Measurements from ENCODE around the gene TGM1.

Gene TGM1

DNA sequence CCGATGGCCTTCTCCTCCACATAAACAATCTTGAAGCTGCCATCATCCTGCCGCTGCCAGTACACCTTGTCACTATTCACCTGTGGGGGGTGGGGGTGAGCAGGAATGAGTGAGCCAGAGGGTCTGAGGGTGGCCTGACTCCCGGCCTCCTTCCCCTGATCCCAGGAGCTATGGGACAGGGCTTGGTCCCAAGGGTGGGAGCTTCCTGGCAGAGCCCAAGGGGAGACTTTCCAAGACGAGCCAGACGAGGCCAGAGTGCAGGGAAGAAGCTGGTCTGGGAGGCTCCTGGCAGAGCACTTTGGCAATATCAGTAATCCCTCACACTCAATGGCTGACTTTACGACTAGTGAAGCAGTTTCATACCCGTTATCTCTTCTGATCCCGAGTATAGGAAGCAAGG lies 7.5 kb downstream of the TGM1 start:
- H3K4me1 ChIP-seq (ENCODE audit: control insufficient read depth, insufficient read depth, low read length): no peaks in the 10 kb centered on the region
- ChIA-PET POLR2A (interaction anchor here (0.8 kb wide), 1 partner anchor 16 kb away, joined by 3 read pairs; the partner anchor contains the start of gene RABGGTA), CTCF (interaction anchor here (0.6 to 1.0 kb wide), 4 partner anchors 13 to 176 kb away, joined by 3 to 4 read pairs (median 3); partner anchors contain the start of gene TINF2)
- no peaks in the 10 kb centered on the region for H3K9me3 ChIP-seq (ENCODE audit: control insufficient read depth, insufficient read depth, low read depth, low read length)
- no peak overlapping the region for H3K4me3 ChIP-seq (ENCODE audit: low read depth, low read length)
- TF ChIP-seq ZNF354C (tag by site-specific recombination; IDR thresholded peaks at IDR 0.05; ENCODE audit: borderline replicate concordance, low read depth) (no peak), YY1 (tag by site-specific recombination; IDR thresholded peaks at IDR 0.05) (no peak), ZNF169 (tag by site-specific recombination; IDR thresholded peaks at IDR 0.05) (no peak), ZNF521 (tag by site-specific recombination; IDR thresholded peaks at IDR 0.05) (no peak), ZNF155 (tag by site-specific recombination; IDR thresholded peaks at IDR 0.05) (no peak), ZNF600 (tag by site-specific recombination; IDR thresholded peaks at IDR 0.05) (no peak), ZNF2 (tag by site-specific recombination; IDR thresholded peaks at IDR 0.05) (no peak), BCL11B (tag by site-specific recombination; IDR thresholded peaks at IDR 0.05; ENCODE audit: low read depth) (no peak), GLIS2 (tag by site-specific recombination; IDR thresholded peaks at IDR 0.05) (no peak), ZFHX2 (tag by site-specific recombination; conservative IDR thresholded peaks at IDR 0.05) (no peak), WT1 (tag by site-specific recombination; IDR thresholded peaks at IDR 0.05) (no peak), ZNF561 (tag by site-specific recombination; IDR thresholded peaks at IDR 0.05; ENCODE audit: borderline replicate concordance) (no peak), ZNF157 (tag by site-specific recombination; IDR thresholded peaks at IDR 0.05) (no peak)
- TF ChIP-seq, protein P1, sequence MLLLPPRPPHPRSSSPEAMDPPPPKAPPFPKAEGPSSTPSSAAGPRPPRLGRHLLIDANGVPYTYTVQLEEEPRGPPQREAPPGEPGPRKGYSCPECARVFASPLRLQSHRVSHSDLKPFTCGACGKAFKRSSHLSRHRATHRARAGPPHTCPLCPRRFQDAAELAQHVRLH (tag by site-specific recombination; IDR thresholded peaks at IDR 0.05): no peak
- TF ChIP-seq, protein P2, sequence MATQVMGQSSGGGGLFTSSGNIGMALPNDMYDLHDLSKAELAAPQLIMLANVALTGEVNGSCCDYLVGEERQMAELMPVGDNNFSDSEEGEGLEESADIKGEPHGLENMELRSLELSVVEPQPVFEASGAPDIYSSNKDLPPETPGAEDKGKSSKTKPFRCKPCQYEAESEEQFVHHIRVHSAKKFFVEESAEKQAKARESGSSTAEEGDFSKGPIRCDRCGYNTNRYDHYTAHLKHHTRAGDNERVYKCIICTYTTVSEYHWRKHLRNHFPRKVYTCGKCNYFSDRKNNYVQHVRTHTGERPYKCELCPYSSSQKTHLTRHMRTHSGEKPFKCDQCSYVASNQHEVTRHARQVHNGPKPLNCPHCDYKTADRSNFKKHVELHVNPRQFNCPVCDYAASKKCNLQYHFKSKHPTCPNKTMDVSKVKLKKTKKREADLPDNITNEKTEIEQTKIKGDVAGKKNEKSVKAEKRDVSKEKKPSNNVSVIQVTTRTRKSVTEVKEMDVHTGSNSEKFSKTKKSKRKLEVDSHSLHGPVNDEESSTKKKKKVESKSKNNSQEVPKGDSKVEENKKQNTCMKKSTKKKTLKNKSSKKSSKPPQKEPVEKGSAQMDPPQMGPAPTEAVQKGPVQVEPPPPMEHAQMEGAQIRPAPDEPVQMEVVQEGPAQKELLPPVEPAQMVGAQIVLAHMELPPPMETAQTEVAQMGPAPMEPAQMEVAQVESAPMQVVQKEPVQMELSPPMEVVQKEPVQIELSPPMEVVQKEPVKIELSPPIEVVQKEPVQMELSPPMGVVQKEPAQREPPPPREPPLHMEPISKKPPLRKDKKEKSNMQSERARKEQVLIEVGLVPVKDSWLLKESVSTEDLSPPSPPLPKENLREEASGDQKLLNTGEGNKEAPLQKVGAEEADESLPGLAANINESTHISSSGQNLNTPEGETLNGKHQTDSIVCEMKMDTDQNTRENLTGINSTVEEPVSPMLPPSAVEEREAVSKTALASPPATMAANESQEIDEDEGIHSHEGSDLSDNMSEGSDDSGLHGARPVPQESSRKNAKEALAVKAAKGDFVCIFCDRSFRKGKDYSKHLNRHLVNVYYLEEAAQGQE (tag by site-specific recombination; IDR thresholded peaks at IDR 0.05): no peak
- TF ChIP-seq, protein P3, sequence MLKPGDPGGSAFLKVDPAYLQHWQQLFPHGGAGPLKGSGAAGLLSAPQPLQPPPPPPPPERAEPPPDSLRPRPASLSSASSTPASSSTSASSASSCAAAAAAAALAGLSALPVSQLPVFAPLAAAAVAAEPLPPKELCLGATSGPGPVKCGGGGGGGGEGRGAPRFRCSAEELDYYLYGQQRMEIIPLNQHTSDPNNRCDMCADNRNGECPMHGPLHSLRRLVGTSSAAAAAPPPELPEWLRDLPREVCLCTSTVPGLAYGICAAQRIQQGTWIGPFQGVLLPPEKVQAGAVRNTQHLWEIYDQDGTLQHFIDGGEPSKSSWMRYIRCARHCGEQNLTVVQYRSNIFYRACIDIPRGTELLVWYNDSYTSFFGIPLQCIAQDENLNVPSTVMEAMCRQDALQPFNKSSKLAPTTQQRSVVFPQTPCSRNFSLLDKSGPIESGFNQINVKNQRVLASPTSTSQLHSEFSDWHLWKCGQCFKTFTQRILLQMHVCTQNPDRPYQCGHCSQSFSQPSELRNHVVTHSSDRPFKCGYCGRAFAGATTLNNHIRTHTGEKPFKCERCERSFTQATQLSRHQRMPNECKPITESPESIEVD (tag by site-specific recombination; IDR thresholded peaks at IDR 0.05): no peak
- TF ChIP-seq, protein P4, sequence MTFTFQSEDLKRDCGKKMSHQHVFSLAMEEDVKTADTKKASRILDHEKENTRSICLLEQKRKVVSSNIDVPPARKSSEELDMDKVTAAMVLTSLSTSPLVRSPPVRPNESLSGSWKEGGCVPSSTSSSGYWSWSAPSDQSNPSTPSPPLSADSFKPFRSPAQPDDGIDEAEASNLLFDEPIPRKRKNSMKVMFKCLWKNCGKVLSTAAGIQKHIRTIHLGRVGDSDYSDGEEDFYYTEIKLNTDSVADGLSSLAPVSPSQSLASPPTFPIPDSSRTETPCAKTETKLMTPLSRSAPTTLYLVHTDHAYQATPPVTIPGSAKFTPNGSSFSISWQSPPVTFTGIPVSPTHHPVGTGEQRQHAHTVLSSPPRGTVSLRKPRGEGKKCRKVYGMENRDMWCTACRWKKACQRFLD (tag by site-specific recombination; IDR thresholded peaks at IDR 0.05): no peak
- H3K36me3 ChIP-seq (ENCODE audit: control insufficient read depth in 2 of 2, insufficient read depth in 1 of 2, low read length in 2 of 2): peaks cover 0 to 15% of the 10 kb centered on the region in 2 experiments; a peak in 2 of 3 replicates
- no peak overlapping the region for H3K27ac ChIP-seq (ENCODE audit: extremely low read depth, low read depth, low read length)

DNA sequence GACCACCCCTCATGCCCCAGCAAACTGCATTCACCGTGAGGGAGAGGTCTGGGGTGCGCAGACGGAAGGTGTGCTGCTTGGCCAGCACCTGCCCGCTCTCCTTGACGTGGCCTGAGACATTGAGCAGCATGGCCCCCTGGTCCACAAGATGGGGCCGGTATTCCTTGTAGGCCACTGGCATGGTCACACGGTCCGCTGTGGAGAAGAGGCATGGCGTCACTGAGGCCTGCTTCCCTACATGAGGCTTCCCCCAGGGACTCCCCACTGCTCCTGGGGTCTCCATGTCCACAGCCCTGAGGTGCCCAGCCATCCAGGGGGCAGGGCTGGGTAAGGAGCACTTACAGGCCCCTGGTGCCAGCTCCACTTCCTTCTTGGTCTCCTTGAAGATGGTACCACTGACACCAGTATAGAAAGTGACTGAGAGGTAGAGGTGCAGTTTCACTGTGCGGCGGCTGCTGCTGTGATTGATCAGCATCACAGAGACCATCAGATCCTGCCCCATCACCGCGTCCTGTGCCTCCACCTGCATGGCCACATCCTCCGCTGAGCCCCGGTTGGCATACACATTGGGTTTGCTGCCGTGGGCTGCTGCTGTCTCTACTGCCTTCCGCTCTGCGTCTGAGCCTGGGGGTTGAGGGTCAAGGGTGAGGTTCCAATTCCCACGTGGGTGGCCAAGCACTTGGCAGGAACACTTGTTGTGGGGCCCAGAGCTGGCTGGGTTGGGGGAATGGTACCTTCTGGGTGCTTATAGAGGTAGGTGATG lies 8.2 kb downstream of the TGM1 start:
- ChIA-PET POLR2A (interaction anchor here (0.8 kb wide), 1 partner anchor 16 kb away, joined by 3 read pairs; the partner anchor contains the start of gene RABGGTA), CTCF (interaction anchor here (0.6 to 4.6 kb wide), 5 partner anchors 12 to 177 kb away, joined by 3 to 22 read pairs (median 3); partner anchors contain the start of gene TINF2)
- no peak overlapping the region for H3K27ac ChIP-seq (ENCODE audit: extremely low read depth, low read depth, low read length)
- no peaks in the 10 kb centered on the region for H3K4me1 ChIP-seq (ENCODE audit: control insufficient read depth, insufficient read depth, low read length)
- peaks cover 0 to 15% of the 10 kb centered on the region in 2 experiments; a peak in 2 of 3 replicates for H3K36me3 ChIP-seq (ENCODE audit: control insufficient read depth in 2 of 2, insufficient read depth in 1 of 2, low read length in 2 of 2)
- no peak overlapping the region for H3K4me3 ChIP-seq (ENCODE audit: low read depth, low read length)
- H3K9me3 ChIP-seq (ENCODE audit: control insufficient read depth, insufficient read depth, low read depth, low read length): no peaks in the 10 kb centered on the region
- no peak for TF ChIP-seq ZNF473 (tag by site-specific recombination; IDR thresholded peaks at IDR 0.05)
- TF ChIP-seq, protein P5, sequence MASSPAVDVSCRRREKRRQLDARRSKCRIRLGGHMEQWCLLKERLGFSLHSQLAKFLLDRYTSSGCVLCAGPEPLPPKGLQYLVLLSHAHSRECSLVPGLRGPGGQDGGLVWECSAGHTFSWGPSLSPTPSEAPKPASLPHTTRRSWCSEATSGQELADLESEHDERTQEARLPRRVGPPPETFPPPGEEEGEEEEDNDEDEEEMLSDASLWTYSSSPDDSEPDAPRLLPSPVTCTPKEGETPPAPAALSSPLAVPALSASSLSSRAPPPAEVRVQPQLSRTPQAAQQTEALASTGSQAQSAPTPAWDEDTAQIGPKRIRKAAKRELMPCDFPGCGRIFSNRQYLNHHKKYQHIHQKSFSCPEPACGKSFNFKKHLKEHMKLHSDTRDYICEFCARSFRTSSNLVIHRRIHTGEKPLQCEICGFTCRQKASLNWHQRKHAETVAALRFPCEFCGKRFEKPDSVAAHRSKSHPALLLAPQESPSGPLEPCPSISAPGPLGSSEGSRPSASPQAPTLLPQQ (tag by site-specific recombination; IDR thresholded peaks at IDR 0.05): no peak
- TF ChIP-seq ZNF324 (tag by site-specific recombination; IDR thresholded peaks at IDR 0.05): no peak
- no peak for TF ChIP-seq GLIS2 (tag by site-specific recombination; IDR thresholded peaks at IDR 0.05)
- no peak for TF ChIP-seq ZNF169 (tag by site-specific recombination; IDR thresholded peaks at IDR 0.05)
- no peak for TF ChIP-seq ZNF792 (tag by site-specific recombination; IDR thresholded peaks at IDR 0.05)
- no peak for TF ChIP-seq ZNF404 (tag by site-specific recombination; IDR thresholded peaks at IDR 0.05)
- TF ChIP-seq, protein P6, sequence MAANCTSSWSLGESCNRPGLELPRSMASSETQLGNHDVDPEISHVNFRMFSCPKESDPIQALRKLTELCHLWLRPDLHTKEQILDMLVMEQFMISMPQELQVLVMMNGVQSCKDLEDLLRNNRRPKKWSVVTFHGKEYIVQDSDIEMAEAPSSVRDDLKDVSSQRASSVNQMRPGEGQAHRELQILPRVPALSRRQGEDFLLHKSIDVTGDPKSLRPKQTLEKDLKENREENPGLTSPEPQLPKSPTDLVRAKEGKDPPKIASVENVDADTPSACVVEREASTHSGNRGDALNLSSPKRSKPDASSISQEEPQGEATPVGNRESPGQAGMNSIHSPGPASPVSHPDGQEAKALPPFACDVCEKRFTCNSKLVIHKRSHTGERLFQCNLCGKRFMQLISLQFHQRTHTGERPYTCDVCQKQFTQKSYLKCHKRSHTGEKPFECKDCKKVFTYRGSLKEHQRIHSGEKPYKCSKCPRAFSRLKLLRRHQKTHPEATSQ (tag by site-specific recombination; IDR thresholded peaks at IDR 0.05): no peak

Measured in HEK293 (cell line).